EL (cell line): ENCODE measurements around the gene GP1BA.
"Not testable (repeated sequence)": the region's sequence is repeated elsewhere in the genome, so short reads cannot be mapped to it uniquely, and the experiment has no call there.

Experiments used
- DNase-seq: peaks from one replicate; pipeline ENCODE4 v3.0.0-alpha.2; 2016

The GP1BA gene

GRCh38 chr17:4901648-4902344 lies 30.3 kb upstream of the GP1BA start:
- no peak for DNase-seq

GRCh38 chr17:4902540-4902939 lies 29.5 kb upstream of the GP1BA start:
- no peak for DNase-seq

- peak; percentile 72 for DNase-seq
Measured at GRCh38 chr17:4903051-4903818, 28.8 kb upstream of the GP1BA start, which contains the start of gene CHRNE. CHRNE (minus strand) TSS chr17:4903098; CDS start chr17:4903063, 35 bp downstream.

- not testable (repeated sequence) for DNase-seq
Measured at GRCh38 chr17:4906642-4907041, 25.4 kb upstream of the GP1BA start.

GRCh38 chr17:4908301-4908700 lies 23.8 kb upstream of the GP1BA start:
- DNase-seq = peak; percentile 52

- DNase-seq = peak; percentile 95
Measured at GRCh38 chr17:4908711-4909496, 23.2 kb upstream of the GP1BA start.

GRCh38 chr17:4913994-4914393 lies 18.1 kb upstream of the GP1BA start:
- peak; percentile 29 for DNase-seq

GRCh38 chr17:4914551-4914950 lies 17.5 kb upstream of the GP1BA start:
- DNase-seq = not testable (repeated sequence)

- DNase-seq = no peak
Measured at GRCh38 chr17:4919511-4920047, 12.5 kb upstream of the GP1BA start.

- peak; percentile 28 for DNase-seq
Measured at GRCh38 chr17:4920351-4921048, 11.6 kb upstream of the GP1BA start.

GRCh38 chr17:4921320-4921719 lies 10.8 kb upstream of the GP1BA start:
- no peak for DNase-seq

GRCh38 chr17:4926577-4927335 lies 5.3 kb upstream of the GP1BA start:
- DNase-seq = not testable (repeated sequence)

- no peak for DNase-seq
Measured at GRCh38 chr17:4928881-4929280, 3.2 kb upstream of the GP1BA start.

- no peak for DNase-seq
Measured at GRCh38 chr17:4932756-4933155, 679 bp downstream of the GP1BA start.

- DNase-seq = no peak
Measured at GRCh38 chr17:4933646-4934045, 1.6 kb downstream of the GP1BA start.

- peak; percentile 58 for DNase-seq
Measured at GRCh38 chr17:4934173-4934979, 2.3 kb downstream of the GP1BA start.

GRCh38 chr17:4935650-4936049 lies 3.6 kb downstream of the GP1BA start:
- no peak for DNase-seq

GRCh38 chr17:4936436-4936835 lies 4.4 kb downstream of the GP1BA start:
- no peak for DNase-seq

GRCh38 chr17:4937553-4937952 lies 5.5 kb downstream of the GP1BA start:
- DNase-seq = no peak

GRCh38 chr17:4938069-4938491 lies 6.0 kb downstream of the GP1BA start:
- DNase-seq = no peak
